ENCODE results near the gene CINP. TPM values are rescaled to one million over a fixed set of nuclear protein-coding genes. Genes with fewer than 3 reads are reported as not detected.

Gene CINP
- total RNA-seq, 1 donor from 2014 or later: 34.2 TPM

DNA sequence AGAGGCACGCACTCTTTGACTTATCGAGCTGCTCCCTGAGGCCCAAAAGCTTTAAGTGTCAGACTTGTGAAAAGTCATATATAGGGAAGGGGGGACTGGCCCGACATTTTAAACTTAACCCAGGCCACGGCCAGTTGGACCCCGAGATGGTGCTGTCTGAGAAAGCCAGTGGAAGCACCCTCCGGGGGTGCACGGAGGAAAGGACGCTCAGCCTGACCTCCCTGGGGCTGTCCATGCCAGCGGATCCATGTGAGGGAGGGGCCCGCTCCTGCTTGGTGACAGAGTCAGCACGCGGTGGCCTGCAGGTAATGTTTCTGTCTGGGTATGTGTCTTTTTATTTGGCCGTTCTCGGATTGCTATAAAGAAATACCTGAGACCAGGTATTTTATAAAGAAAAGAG, 36.1 kb downstream of the CINP start:
- no peaks in the 10 kb centered on the region for H3K9me3 Mint-ChIP-seq
- no peak overlapping the region for H3K4me3 Mint-ChIP-seq
- no peaks in the 10 kb centered on the region for H3K27me3 Mint-ChIP-seq
- DNase-seq (ENCODE audit: extremely low spot score, unreplicated experiment): no peak
- H3K4me1 Mint-ChIP-seq (ENCODE audit: unreplicated experiment): peaks cover 9% of the 10 kb centered on the region
- H3K36me3 Mint-ChIP-seq: peaks cover 4% of the 10 kb centered on the region
- H3K27ac Mint-ChIP-seq: no peak overlapping the region
- TF ChIP-seq CTCF (conservative IDR thresholded peaks at IDR 0.05): no peak

DNA sequence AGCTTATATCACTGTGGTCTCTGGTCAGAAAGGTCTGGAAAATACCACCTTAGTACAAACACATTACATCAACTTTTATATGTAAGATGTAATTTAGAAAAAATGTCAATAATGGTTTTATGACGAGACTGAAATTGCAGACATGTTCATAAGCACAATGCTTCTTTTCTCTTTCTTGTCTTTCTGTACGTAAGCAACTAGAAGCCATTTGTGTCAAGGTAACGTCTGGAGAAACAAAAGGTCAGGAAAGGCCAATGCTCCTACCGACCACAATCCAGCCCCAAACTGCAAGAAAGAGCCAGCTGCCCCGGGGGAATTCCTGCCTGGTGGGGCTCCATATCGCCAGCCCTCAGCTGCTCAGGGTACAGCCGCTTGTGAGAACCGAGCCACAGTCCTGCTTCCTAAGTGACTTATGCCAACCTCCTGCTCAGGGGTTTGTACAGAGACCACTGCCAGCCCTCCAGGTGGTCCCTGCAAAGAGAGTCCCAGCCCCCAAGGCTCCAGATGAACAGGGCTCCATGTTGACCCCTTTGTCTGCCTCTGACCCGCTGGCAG, 36.8 kb downstream of the CINP start:
- Mint-ChIP-seq H3K27me3 (no peaks in the 10 kb centered on the region), H3K4me3 (no peak overlapping the region), H3K4me1 (ENCODE audit: unreplicated experiment) (peaks cover 13% of the 10 kb centered on the region), H3K27ac (no peak overlapping the region), H3K9me3 (no peaks in the 10 kb centered on the region), H3K36me3 (peaks cover 7% of the 10 kb centered on the region)
- TF ChIP-seq CTCF (conservative IDR thresholded peaks at IDR 0.05): no peak
- no peak for DNase-seq (ENCODE audit: extremely low spot score, unreplicated experiment)

DNA sequence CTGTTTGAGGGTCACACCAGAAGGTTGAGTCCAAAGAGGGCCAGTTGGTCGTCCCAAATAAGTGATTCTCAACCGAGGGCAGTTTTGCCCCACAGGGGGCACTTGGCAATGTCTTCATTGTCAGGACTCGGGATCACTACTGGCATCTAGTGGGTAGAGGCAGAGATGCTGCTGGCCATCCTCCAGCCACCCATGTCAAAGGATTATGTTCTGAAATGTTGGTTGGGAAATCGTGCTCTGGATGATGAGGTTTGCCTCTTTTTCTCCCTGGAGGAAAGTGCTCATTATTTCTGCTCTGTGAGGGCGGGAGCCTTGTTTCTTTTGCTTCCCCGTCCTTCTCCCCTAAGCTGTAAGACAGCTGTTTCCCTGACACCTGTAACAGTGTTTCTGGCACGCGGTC, 39.6 kb downstream of the CINP start:
- Mint-ChIP-seq H3K27ac (peak overlapping the region; percentile 77), H3K4me3 (peak overlapping the region; percentile 75), H3K36me3 (peaks cover 7% of the 10 kb centered on the region), H3K9me3 (no peaks in the 10 kb centered on the region), H3K27me3 (no peaks in the 10 kb centered on the region), H3K4me1 (ENCODE audit: unreplicated experiment) (peaks cover 23% of the 10 kb centered on the region)
- DNase-seq (ENCODE audit: extremely low spot score, unreplicated experiment): no peak
- peak; percentile 66 for TF ChIP-seq CTCF (conservative IDR thresholded peaks at IDR 0.05)

GRCh38 chr14:102321456-102322422, 41.0 kb downstream of the CINP start:
- DNase-seq (ENCODE audit: extremely low spot score, unreplicated experiment): no peak
- Mint-ChIP-seq H3K36me3 (peaks cover 7% of the 10 kb centered on the region), H3K4me3 (peak overlapping the region; percentile 93), H3K27ac (peak overlapping the region; percentile 74), H3K4me1 (ENCODE audit: unreplicated experiment) (peaks cover 34% of the 10 kb centered on the region), H3K9me3 (no peaks in the 10 kb centered on the region), H3K27me3 (peaks cover 6% of the 10 kb centered on the region)
- TF ChIP-seq CTCF (conservative IDR thresholded peaks at IDR 0.05): no peak

DNA sequence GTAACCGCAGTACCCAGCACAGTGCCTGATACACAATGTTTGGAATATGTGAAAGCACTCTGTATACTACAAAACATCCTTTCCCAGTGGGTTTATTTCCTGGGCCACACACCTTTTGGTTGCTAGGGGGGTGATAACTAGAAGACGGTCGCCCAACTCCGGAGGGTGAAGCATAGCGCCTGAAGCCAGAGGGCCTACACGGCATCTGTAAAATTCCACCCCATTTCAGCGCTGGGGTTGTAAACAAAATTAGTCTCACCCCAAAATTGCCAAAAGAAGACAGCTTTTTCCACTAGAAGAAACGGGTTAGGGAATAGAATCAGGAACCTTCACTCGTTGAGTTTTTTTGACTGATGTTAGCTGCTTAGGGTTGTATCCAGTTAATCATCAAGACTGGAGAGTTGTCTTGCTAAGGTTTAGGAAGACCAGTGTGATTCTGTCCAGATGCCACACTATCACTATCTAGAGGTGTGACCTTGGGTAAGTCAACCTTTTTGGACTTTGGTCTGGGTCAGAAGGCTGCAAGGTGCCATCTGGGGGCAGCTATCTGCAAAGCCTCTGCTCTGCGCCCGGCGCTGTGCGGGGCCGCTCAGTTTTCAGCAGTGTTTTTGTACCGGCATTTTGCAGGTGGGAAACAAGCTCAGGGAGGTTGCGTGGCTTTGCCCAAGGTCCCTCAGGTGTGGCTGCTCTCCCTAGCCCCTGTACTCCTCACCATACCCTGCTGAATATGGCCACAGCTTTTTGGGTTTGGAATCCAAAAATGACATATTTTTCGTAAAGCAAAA, 41.8 kb downstream of the CINP start:
- H3K27me3 Mint-ChIP-seq: peaks cover 8% of the 10 kb centered on the region
- DNase-seq (ENCODE audit: extremely low spot score, unreplicated experiment): no peak
- H3K9me3 Mint-ChIP-seq: no peaks in the 10 kb centered on the region
- H3K4me1 Mint-ChIP-seq (ENCODE audit: unreplicated experiment): peaks cover 36% of the 10 kb centered on the region
- no peak for TF ChIP-seq CTCF (conservative IDR thresholded peaks at IDR 0.05)
- H3K27ac Mint-ChIP-seq: peak overlapping the region; percentile 94
- peaks cover 3% of the 10 kb centered on the region for H3K36me3 Mint-ChIP-seq
- peak overlapping the region; percentile 93 for H3K4me3 Mint-ChIP-seq

Data from type B pancreatic cell (in vitro differentiated cells).